ENCODE data around the gene PSMG2.

PSMG2 gene

DNA sequence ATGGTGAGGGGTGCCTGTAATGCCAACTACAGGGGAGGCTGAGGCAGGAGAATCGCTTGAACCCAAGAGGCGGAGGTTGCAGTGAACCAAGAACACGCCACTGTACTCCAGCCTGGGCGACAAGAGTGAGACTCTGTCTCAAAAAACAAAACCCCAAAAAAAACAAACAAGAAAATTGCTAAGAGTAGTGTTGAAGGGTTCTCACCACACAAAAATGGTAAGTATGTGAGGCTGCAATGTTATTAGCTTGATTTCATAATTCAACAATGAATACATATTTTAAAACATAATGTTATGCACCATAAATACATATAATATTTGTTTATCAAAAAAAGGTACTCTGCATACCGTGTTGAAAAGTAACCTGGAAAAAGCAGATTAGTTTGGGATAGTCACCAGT lies 45.8 kb downstream of the PSMG2 start:
- TF ChIP-seq, protein P1, sequence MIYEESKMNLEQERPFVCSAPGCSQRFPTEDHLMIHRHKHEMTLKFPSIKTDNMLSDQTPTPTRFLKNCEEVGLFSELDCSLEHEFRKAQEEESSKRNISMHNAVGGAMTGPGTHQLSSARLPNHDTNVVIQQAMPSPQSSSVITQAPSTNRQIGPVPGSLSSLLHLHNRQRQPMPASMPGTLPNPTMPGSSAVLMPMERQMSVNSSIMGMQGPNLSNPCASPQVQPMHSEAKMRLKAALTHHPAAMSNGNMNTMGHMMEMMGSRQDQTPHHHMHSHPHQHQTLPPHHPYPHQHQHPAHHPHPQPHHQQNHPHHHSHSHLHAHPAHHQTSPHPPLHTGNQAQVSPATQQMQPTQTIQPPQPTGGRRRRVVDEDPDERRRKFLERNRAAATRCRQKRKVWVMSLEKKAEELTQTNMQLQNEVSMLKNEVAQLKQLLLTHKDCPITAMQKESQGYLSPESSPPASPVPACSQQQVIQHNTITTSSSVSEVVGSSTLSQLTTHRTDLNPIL (CRISPR knock-in tag; IDR thresholded peaks at IDR 0.05; ENCODE audit: low read depth): no peak
- no peak for TF ChIP-seq POU6F1 (CRISPR knock-in tag; IDR thresholded peaks at IDR 0.05; ENCODE audit: borderline replicate concordance, low read depth)
- no peak for TF ChIP-seq OSR1 (CRISPR knock-in tag; IDR thresholded peaks at IDR 0.05)
- no peak for TF ChIP-seq ZFP3 (CRISPR knock-in tag; IDR thresholded peaks at IDR 0.05)
- no peak for TF ChIP-seq ESRRG (CRISPR knock-in tag; IDR thresholded peaks at IDR 0.05)
- TF ChIP-seq, protein P2, sequence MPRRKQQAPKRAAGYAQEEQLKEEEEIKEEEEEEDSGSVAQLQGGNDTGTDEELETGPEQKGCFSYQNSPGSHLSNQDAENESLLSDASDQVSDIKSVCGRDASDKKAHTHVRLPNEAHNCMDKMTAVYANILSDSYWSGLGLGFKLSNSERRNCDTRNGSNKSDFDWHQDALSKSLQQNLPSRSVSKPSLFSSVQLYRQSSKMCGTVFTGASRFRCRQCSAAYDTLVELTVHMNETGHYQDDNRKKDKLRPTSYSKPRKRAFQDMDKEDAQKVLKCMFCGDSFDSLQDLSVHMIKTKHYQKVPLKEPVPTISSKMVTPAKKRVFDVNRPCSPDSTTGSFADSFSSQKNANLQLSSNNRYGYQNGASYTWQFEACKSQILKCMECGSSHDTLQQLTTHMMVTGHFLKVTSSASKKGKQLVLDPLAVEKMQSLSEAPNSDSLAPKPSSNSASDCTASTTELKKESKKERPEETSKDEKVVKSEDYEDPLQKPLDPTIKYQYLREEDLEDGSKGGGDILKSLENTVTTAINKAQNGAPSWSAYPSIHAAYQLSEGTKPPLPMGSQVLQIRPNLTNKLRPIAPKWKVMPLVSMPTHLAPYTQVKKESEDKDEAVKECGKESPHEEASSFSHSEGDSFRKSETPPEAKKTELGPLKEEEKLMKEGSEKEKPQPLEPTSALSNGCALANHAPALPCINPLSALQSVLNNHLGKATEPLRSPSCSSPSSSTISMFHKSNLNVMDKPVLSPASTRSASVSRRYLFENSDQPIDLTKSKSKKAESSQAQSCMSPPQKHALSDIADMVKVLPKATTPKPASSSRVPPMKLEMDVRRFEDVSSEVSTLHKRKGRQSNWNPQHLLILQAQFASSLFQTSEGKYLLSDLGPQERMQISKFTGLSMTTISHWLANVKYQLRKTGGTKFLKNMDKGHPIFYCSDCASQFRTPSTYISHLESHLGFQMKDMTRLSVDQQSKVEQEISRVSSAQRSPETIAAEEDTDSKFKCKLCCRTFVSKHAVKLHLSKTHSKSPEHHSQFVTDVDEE (CRISPR knock-in tag; IDR thresholded peaks at IDR 0.05): no peak
- TF ChIP-seq ZFP30 (CRISPR knock-in tag; IDR thresholded peaks at IDR 0.05): no peak
- TF ChIP-seq ZNF8 (CRISPR knock-in tag; IDR thresholded peaks at IDR 0.05): no peak
- no peak for TF ChIP-seq ISL1 (CRISPR knock-in tag; IDR thresholded peaks at IDR 0.05)
- no peak for TF ChIP-seq TCF4 (CRISPR knock-in tag; IDR thresholded peaks at IDR 0.05; ENCODE audit: borderline replicate concordance)
- no peak for TF ChIP-seq BACH2 (CRISPR knock-in tag; IDR thresholded peaks at IDR 0.05; ENCODE audit: borderline replicate concordance)
- no peak for TF ChIP-seq GLIS3 (CRISPR knock-in tag; IDR thresholded peaks at IDR 0.05)
- TF ChIP-seq PATZ1 (CRISPR knock-in tag; IDR thresholded peaks at IDR 0.05; ENCODE audit: borderline replicate concordance): no peak
- TF ChIP-seq, protein P3, sequence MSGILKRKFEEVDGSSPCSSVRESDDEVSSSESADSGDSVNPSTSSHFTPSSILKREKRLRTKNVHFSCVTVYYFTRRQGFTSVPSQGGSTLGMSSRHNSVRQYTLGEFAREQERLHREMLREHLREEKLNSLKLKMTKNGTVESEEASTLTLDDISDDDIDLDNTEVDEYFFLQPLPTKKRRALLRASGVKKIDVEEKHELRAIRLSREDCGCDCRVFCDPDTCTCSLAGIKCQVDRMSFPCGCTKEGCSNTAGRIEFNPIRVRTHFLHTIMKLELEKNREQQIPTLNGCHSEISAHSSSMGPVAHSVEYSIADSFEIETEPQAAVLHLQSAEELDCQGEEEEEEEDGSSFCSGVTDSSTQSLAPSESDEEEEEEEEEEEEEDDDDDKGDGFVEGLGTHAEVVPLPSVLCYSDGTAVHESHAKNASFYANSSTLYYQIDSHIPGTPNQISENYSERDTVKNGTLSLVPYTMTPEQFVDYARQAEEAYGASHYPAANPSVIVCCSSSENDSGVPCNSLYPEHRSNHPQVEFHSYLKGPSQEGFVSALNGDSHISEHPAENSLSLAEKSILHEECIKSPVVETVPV (CRISPR knock-in tag; IDR thresholded peaks at IDR 0.05): no peak
- TF ChIP-seq TOX (CRISPR knock-in tag; IDR thresholded peaks at IDR 0.05; ENCODE audit: borderline replicate concordance): no peak
- no peak for TF ChIP-seq SNAI2 (CRISPR knock-in tag; IDR thresholded peaks at IDR 0.05)
- no peak for TF ChIP-seq ZNF565 (CRISPR knock-in tag; conservative IDR thresholded peaks at IDR 0.05; ENCODE audit: low read depth)
- TF ChIP-seq CSDC2 (CRISPR knock-in tag; IDR thresholded peaks at IDR 0.05): no peak
- ATAC-seq: no peak; the same call in 2 of the 3 replicates

DNA sequence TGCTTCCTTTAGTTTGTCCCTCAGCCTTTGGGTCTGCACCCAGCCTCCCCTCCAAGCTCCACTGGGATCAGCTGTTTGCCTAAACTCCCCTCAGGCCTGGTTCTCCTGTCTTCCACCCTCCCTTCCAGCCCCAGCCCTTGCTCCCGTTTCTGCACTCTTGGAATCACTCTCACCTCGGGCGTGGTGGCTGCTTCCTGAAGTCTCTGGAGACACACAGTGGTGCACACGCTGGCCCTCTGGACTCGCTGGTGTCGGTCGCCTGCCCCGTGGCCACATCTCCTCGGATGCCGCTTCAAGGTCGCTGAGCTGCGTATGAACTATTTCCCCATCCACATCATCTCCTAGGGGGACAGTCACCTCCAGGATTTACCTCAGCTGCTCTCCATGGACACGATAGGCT lies 46.3 kb downstream of the PSMG2 start:
- TF ChIP-seq PPARA (CRISPR knock-in tag; IDR thresholded peaks at IDR 0.05; ENCODE audit: borderline replicate concordance) (no peak), ZC3H10 (CRISPR knock-in tag; IDR thresholded peaks at IDR 0.05) (no peak), GLIS3 (CRISPR knock-in tag; IDR thresholded peaks at IDR 0.05) (no peak), ZNF70 (CRISPR knock-in tag; IDR thresholded peaks at IDR 0.05) (no peak), ZNF565 (CRISPR knock-in tag; conservative IDR thresholded peaks at IDR 0.05; ENCODE audit: low read depth) (no peak), ESRRG (CRISPR knock-in tag; IDR thresholded peaks at IDR 0.05) (no peak), TOX (CRISPR knock-in tag; IDR thresholded peaks at IDR 0.05; ENCODE audit: borderline replicate concordance) (no peak)
- TF ChIP-seq, protein P2 (CRISPR knock-in tag; IDR thresholded peaks at IDR 0.05): no peak
- TF ChIP-seq, protein P1 (CRISPR knock-in tag; IDR thresholded peaks at IDR 0.05; ENCODE audit: low read depth): no peak
- ATAC-seq: no peak
